ENCODE measurements around the gene CEP89. TPM values are rescaled to one million over a fixed set of nuclear protein-coding genes. Genes with fewer than 3 reads are reported as not detected.

The CEP89 gene
- total and polyA plus RNA-seq, 2 of the 4 experiments (the other 2 are of a cell fraction), result 7.2 to 17.4 TPM

DNA sequence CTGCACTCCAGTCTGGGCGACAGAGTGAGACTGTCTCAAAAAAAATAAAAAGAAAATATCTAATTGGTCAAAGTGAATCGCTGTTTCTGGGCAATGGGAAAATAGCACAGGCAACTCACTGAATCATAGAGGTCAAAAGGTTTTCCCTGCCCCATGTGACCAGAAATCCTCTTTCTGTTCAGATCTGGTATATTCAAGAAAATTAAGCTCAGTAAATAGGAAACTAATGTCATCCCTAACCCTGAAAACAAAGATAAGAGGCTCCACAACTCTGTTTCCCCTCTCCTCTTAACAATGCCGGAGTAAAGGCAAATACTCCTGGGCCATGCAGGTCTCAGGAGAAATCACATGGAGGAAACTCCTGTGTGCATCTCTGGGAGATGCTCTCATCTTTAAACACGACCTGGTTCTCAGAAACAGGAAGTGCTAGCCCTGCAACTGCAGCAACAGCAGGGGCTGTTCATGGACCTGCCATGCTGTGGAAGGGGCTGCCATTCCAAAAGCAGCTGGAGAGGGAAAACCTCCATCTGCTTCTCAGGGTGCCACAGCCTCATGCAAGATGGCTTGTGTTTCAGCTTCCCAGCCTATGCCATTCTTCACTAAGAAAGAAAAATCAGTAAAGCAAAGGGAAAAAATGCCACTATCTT, 54.7 kb downstream of the CEP89 start:
- H4K91ac ChIP-seq (ENCODE audit: insufficient read depth, low read depth, low read length), result no peak overlapping the region
- H3K18ac ChIP-seq (ENCODE audit: low read depth, low read length), result no peak overlapping the region
- dilution Hi-C loops (cut with HindIII; ENCODE audit: low sequenced_read_pairs, unreplicated experiment), result no loop called here
- no peak overlapping the region for H3K14ac ChIP-seq (replicated peaks; ENCODE audit: low read depth, low read length)
- no peak; the same call in 1 of the 2 replicates for ATAC-seq (ENCODE audit: low read depth)
- no TSS peak for BruUV-seq (replicated peaks)
- in situ Hi-C loops (cut with MboI; ENCODE audit: low sequenced_read_pairs), result no loop called here
- no peak overlapping the region for H4K5ac ChIP-seq (ENCODE audit: low read depth, low read length)
- no peak overlapping the region for H2BK120ac ChIP-seq (ENCODE audit: low read depth, low read length)
- H3K27me3 ChIP-seq (ENCODE audit: control insufficient read depth, insufficient read depth, low read length), result no peaks in the 10 kb centered on the region
- H3K4me3 ChIP-seq (ENCODE audit: insufficient read depth, low read depth, low read length), result no peak overlapping the region
- no peaks in the 10 kb centered on the region for H3K79me1 ChIP-seq (ENCODE audit: low read depth in 1 of 2, low read length in 2 of 2)
- H4K20me1 ChIP-seq (ENCODE audit: insufficient read depth, low read length), result no peaks in the 10 kb centered on the region
- DNase-seq, result no peak
- H4K8ac ChIP-seq (ENCODE audit: low read depth in 2 of 2, low read length in 2 of 2), result no peak overlapping the region
- H3K9me3 ChIP-seq (ENCODE audit: control insufficient read depth, insufficient read depth, low read length), result no peaks in the 10 kb centered on the region
- no peak overlapping the region for H3K9ac ChIP-seq (ENCODE audit: low read depth, low read length)
- H3K23ac ChIP-seq (ENCODE audit: low read depth, low read length), result no peak overlapping the region
- ChIA-PET CTCF (interaction anchor here (0.9 kb wide), 1 partner anchor 20 kb away, joined by 3 read pairs; no protein-coding TSS in a partner anchor), POLR2A (ENCODE audit: unreplicated experiment) (no interaction called here)
- no peak overlapping the region for H2AFZ ChIP-seq (replicated peaks; ENCODE audit: low read length, poor library complexity)
- H3K4me1 ChIP-seq (ENCODE audit: control insufficient read depth, insufficient read depth, low read length), result no peaks in the 10 kb centered on the region
- no peak overlapping the region for H3K4ac ChIP-seq (ENCODE audit: low read depth, low read length)
- H3K27ac ChIP-seq (ENCODE audit: insufficient read depth, low read length), result no peak overlapping the region
- no peak overlapping the region for H3K4me2 ChIP-seq (ENCODE audit: low read depth, low read length)
- intact Hi-C loops (cut with micrococcal nuclease), result loop anchor here (5.0 kb wide), 1 partner anchor 245 kb away; no protein-coding TSS in a partner anchor
- no peak overlapping the region for H3K56ac ChIP-seq (ENCODE audit: extremely low read depth, insufficient read depth, low read length)
- TF ChIP-seq, protein P1, sequence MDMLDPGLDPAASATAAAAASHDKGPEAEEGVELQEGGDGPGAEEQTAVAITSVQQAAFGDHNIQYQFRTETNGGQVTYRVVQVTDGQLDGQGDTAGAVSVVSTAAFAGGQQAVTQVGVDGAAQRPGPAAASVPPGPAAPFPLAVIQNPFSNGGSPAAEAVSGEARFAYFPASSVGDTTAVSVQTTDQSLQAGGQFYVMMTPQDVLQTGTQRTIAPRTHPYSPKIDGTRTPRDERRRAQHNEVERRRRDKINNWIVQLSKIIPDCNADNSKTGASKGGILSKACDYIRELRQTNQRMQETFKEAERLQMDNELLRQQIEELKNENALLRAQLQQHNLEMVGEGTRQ (IDR thresholded peaks at IDR 0.05; ENCODE audit: low read depth, low read length), result peak; percentile 35; the same call in 1 of the 2 replicates
- TF ChIP-seq RAD21 (IDR thresholded peaks at IDR 0.05; ENCODE audit: low read length) (no peak), CEBPB (IDR thresholded peaks at IDR 0.05; ENCODE audit: low read depth, low read length) (no peak), POLR2A (IDR thresholded peaks at IDR 0.05; ENCODE audit: low read depth, low read length) (no peak)
- no peak overlapping the region for H2AK9ac ChIP-seq (replicated peaks; ENCODE audit: low read depth, low read length, poor library complexity)
- H2BK20ac ChIP-seq (ENCODE audit: low read depth, low read length), result no peak overlapping the region
- no peak overlapping the region for H2AK5ac ChIP-seq (ENCODE audit: low read depth, low read length)
- no peaks in the 10 kb centered on the region for H3K9me1 ChIP-seq (ENCODE audit: insufficient read depth, low read length)
- WGBS, 2 experiments (ENCODE audit: extremely low coverage in 2 of 2, insufficient read length in 1 of 2), result 29% methylated on average over 1 of the region's 4 CpGs; no CpG with 5 or more reads in 1 of the 2 experiments
- H2BK15ac ChIP-seq (ENCODE audit: low read depth, low read length), result no peak overlapping the region
- H3K36me3 ChIP-seq (ENCODE audit: control insufficient read depth, insufficient read depth, low read length), result peaks cover 19% of the 10 kb centered on the region
- no peak overlapping the region for H2BK5ac ChIP-seq (ENCODE audit: low read depth, low read length, poor library complexity, severe bottlenecking)

Data from IMR-90 (cell line).